Cardiac muscle cell (in vitro differentiated cells and primary cell): ENCODE data around the gene SBNO2. TPM values are rescaled to one million over a fixed set of nuclear protein-coding genes. Genes with fewer than 3 reads are reported as not detected.
A peak's percentile ranks its signal among the peaks of the same experiment; 100 is the strongest.

Source experiments
- DNase-seq, 2 donors: peaks; one replicate each; pipeline versions ENCODE4 v3.0.0 to v3.0.0-alpha.2; 2010 to 2017; ENCODE audit warnings: low read depth in 1 of 2, low spot score in 1 of 2
- H3K27ac ChIP-seq: fragments of 200-600 bp; sonication (generic); 2 replicates; pipeline ENCODE4 v1.5.1; 2016
- H3K27me3 ChIP-seq: fragments of 200-600 bp; sonication (generic); 2 replicates; pipeline ENCODE4 v1.6.0; 2016; ENCODE audit warnings: control low read depth
- H3K36me3 ChIP-seq: fragments of 200-600 bp; sonication (generic); 2 replicates; pipeline ENCODE4 v1.5.1; 2016; ENCODE audit warnings: control low read depth
- H3K4me1 ChIP-seq: fragments of 200-600 bp; sonication (generic); 2 replicates; pipeline ENCODE4 v1.8.1; 2017; ENCODE audit warnings: low read depth, mild to moderate bottlenecking, mixed run types
- H3K4me3 ChIP-seq: fragments of 200-600 bp; sonication (generic); 2 replicates; pipeline ENCODE4 v1.5.1; 2016; ENCODE audit warnings: mild to moderate bottlenecking
- H3K9me3 ChIP-seq: fragments of 200-600 bp; sonication (generic); 2 replicates; pipeline ENCODE4 v1.5.1; 2017; ENCODE audit warnings: low read depth, mild to moderate bottlenecking, control low read depth
- polyA plus RNA-seq: library from polyadenylated mRNA; unstranded; fragments of >200 nt; fragmentation: Nextera tagmentation; extraction: Ambion mirVana; gene quantifications from 2 replicates; pipeline ENCODE4 v1.2.1, GENCODE V29; 2016
- total RNA-seq: library from RNA; depleted of rRNA; stranded (reverse); fragments of >200 nt; gene quantifications from 2 replicates; pipeline ENCODE4 v1.2.3, GENCODE V29; 2016
- TF ChIP-seq, protein P1 (sequence below): IDR thresholded peaks from 2 replicates; pipeline ENCODE4 v1.5.1; 2012; ENCODE audit warnings: low read depth, mild to moderate bottlenecking, low read length

SBNO2 gene
- total and polyA plus RNA-seq, 2 experiments from 2014 or later = 11.8 to 28.5 TPM

DNA sequence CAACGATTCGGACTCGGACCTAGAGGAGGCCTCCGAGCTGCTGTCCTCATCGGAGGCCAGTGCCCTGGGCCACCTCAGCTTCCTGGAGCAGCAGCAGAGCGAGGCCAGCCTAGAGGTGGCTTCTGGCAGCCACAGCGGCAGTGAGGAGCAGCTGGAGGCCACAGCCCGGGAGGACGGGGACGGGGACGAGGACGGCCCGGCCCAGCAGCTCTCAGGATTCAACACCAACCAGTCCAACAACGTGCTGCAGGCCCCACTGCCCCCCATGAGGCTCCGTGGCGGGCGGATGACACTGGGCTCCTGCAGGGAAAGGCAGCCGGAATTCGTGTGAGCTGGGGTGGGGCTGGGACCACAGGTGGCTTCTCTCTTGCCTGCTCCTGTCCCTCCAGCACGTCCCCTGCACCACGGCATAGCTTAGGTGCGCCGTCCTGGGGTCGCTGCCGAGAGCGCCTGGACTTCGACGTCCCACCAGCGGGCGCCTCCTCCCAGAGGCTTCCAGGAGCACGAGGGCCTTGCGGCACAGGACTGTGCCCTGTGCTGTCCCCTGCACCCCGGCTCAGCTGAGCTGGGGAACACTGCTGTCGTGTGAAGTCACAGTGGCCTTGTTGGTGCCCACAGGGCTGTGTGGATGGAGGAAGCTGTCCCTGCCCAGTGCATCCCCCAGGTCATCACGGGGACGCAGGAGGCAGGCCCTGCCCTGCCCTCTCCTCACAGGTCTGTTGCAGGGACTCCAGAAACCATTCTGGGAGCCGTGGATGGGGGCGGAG is 88.2 kb downstream of the SBNO2 start:
- peaks cover 12% of the 10 kb centered on the region for H3K36me3 ChIP-seq
- H3K4me3 ChIP-seq = no peak overlapping the region
- H3K9me3 ChIP-seq = no peaks in the 10 kb centered on the region
- TF ChIP-seq, protein P1, sequence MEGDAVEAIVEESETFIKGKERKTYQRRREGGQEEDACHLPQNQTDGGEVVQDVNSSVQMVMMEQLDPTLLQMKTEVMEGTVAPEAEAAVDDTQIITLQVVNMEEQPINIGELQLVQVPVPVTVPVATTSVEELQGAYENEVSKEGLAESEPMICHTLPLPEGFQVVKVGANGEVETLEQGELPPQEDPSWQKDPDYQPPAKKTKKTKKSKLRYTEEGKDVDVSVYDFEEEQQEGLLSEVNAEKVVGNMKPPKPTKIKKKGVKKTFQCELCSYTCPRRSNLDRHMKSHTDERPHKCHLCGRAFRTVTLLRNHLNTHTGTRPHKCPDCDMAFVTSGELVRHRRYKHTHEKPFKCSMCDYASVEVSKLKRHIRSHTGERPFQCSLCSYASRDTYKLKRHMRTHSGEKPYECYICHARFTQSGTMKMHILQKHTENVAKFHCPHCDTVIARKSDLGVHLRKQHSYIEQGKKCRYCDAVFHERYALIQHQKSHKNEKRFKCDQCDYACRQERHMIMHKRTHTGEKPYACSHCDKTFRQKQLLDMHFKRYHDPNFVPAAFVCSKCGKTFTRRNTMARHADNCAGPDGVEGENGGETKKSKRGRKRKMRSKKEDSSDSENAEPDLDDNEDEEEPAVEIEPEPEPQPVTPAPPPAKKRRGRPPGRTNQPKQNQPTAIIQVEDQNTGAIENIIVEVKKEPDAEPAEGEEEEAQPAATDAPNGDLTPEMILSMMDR = no peak
- peak overlapping the region; percentile 23 for H3K27ac ChIP-seq
- H3K4me1 ChIP-seq = no peaks in the 10 kb centered on the region
- DNase-seq = no peak
- H3K27me3 ChIP-seq = no peaks in the 10 kb centered on the region

DNA sequence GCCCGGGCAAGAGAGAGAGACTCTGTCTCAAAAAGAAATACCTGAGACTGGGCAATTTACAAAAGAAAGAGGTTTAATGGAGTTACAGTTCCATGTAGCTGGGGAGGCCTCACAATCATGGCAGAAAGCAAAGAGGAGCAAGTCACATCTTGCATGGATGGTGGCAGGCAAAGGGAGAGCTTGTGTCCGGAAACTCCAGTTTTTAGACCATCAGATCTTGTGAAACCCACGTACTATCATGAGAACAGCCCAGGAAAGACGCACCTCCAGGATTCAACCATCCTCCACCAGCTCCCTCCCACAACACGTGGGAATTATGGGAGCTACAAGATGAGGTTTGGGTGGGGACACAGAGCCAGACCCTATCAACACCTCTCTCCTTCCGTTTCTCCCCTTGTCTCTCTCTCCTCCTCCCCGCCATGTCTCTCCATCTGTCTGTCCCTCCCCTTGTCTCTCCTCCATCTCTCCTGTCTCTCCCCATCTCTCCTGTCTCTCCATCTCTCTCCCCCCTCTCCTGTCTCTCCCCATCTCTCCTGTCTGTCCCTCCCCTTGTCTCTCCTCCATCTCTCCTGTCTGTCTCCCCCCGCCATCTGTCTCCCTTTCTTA is 88.9 kb downstream of the SBNO2 start:
- DNase-seq = no peak
- Histone ChIP-seq H3K9me3 (no peaks in the 10 kb centered on the region), H3K27me3 (no peaks in the 10 kb centered on the region), H3K36me3 (peaks cover 10% of the 10 kb centered on the region), H3K27ac (no peak overlapping the region), H3K4me1 (no peaks in the 10 kb centered on the region), H3K4me3 (no peak overlapping the region)
- TF ChIP-seq, protein P1 = no peak

DNA sequence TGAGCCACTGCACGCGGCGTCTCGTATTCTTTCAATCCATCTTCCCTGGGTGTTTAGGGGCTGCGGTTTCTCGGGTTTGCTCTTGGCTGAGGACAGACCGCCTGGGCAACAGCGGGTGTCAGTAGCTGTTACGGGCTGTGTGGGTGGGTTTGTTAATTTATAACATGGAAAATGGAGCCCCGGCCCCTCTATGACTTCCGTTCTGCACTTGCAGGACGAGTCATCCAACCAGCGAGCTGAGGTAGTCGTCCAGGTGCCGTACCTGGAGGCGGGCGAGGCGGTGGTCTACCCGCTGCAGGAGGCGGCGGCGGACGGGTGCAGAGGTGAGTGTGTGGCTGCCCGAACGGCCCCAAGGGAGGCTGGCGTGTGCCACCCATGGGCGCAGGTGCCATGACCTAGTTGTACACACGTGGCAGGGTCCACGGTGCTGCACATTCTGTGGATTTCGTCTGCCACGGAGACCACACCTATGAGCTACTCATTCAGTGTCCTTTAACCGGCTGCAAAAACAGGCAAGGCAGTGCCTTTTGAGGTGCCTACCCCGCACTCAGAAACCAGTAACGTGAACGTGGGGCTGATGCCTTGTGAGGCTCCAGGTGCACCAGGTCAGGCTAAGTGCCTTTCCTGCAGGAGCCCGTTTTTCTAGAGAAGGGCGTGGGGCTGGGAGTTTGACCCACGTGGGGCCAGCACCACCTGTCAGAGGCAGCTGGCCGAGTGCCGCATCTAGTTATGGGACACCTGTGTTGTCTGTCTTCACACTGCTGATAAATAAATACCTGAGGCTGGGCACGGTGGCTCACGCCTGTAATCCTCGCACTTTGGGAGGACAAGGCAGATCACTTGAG is 89.8 kb downstream of the SBNO2 start:
- no peak overlapping the region for H3K4me3 ChIP-seq
- no peaks in the 10 kb centered on the region for H3K4me1 ChIP-seq
- peaks cover 10% of the 10 kb centered on the region for H3K36me3 ChIP-seq
- TF ChIP-seq, protein P1 = no peak
- DNase-seq = no peak
- H3K27ac ChIP-seq = no peak overlapping the region
- no peaks in the 10 kb centered on the region for H3K9me3 ChIP-seq
- H3K27me3 ChIP-seq = no peaks in the 10 kb centered on the region

DNA sequence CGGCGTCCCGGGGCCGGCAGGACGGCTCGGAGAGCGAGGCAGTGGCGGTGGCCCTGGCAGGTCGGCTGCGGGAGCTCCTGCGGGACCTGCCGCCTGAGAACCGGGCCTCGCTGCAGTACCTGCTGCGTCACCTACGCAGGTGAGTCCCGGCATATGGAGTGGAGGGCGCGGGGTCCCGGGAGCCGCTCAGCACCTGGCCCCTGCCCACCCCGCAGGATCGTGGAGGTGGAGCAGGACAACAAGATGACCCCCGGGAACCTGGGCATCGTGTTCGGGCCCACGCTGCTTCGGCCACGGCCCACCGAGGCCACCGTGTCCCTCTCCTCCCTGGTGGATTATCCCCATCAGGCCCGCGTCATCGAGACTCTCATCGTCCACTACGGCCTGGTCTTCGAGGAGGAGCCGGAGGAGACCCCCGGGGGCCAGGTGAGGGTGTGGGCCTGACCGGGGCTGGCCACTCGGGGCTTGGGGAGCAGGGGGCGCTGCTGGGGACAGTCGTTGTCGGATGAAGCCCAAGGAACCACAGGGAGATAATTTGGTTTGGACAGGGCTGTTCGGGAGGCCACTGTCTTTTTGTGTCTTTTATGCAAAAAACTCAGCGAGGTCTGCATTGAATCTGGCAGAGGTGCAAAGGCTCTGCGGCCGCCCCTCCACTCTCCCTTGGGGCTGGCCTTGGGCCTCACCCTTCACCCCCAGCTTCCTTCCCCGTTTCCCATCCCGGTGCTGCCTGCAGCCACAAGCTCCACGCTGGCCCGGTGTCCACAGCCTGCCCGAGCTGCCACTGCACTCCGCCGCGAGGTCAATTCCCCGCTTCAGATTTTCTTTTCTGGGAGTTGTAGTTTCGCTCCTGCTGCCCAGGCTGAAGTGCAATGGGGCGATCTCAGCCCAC is 90.9 kb downstream of the SBNO2 start:
- Histone ChIP-seq H3K27ac (no peak overlapping the region), H3K27me3 (no peaks in the 10 kb centered on the region), H3K9me3 (no peaks in the 10 kb centered on the region), H3K4me1 (no peaks in the 10 kb centered on the region), H3K36me3 (peaks cover 5% of the 10 kb centered on the region), H3K4me3 (peak overlapping the region; percentile 13)
- TF ChIP-seq, protein P1 = no peak
- no peak for DNase-seq
